Measurements from ENCODE around the gene CLEC4A.
"Not testable (repeated sequence)": the region's sequence is repeated elsewhere in the genome, so short reads cannot be mapped to it uniquely, and the experiment has no call there.

CLEC4A gene

GRCh38 chr12:8123124-8123912, at the start of gene CLEC4A:
TSS of gene CLEC4A (plus strand) at chr12:8123617. CDS start at chr12:8123879, 262 bp downstream.
- no peak for DNase-seq

- no peak for DNase-seq
Measured at GRCh38 chr12:8075935-8076334, 47.5 kb upstream of the CLEC4A start.

DNA sequence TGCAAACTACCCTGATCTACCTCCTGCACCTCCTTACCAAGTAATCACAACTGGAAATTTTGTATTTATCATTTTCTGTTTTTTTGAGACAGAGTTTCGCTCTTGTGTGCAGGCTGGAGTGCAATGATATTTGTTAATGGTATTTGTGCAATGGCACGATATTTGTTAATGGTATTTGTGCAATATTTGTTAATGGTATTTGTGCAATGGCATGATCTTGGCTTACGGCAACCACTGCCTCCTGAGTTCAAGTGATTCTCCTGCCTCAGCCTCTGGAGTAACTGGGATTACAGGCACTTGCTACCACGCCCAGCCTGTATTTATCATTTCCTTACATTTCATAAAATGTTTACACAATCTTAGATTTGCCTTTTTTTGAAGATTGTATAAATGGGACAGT, 47.1 kb upstream of the CLEC4A start:
- no peak for DNase-seq

- DNase-seq, result no peak
Measured at GRCh38 chr12:8077207-8077606, 46.2 kb upstream of the CLEC4A start.

GRCh38 chr12:8078398-8078797, 45.0 kb upstream of the CLEC4A start:
- peak; percentile 50 for DNase-seq

GRCh38 chr12:8078916-8079315, 44.5 kb upstream of the CLEC4A start:
- DNase-seq, result no peak

- no peak for DNase-seq
Measured at GRCh38 chr12:8080120-8080519, 43.3 kb upstream of the CLEC4A start.

DNA sequence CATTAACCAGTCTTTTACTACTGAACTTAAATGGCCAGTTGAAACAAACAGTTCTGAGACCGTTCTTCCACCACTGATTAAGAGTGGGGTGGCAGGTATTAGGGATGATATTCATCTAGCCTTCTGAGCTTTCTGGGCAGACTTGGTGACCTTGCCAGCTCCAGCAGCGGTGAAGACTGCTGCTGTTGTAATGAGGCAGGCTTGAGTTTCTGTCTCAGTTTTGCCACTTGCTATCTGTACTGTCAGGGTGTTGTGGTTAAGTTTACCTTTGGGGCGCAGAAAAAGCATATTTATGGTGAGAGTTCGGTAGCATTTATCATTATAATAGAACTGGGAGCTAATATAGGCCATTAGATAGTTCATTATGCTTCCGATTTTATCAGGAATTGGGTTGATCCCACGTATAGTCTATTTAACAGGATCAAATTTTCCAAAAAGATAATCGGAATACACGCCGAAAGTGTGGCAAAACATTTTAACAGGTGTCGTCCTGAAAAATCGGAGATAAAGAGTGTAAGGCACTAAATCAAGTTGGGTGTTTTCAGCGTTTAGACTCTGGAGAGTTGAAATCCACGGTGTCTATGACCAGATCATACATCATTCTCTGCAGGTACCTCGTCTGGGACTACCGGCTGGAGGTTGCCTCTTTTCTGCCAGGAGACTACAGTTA, 42.0 kb upstream of the CLEC4A start:
- no peak for DNase-seq

DNA sequence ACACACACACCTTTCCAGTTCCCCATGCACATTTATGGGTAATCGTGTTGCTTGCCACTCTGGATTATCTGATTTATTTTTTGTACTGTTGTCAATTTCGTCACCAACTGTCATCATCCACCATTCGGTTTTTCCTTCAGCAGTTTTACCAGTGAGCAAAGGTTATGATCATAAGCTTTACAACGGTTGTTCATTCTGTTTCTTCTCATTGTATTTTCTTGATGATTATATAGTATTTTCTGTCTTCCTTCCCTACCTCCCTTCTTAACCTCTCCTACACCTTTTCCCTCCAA, 40.7 kb upstream of the CLEC4A start:
- no peak for DNase-seq

DNA sequence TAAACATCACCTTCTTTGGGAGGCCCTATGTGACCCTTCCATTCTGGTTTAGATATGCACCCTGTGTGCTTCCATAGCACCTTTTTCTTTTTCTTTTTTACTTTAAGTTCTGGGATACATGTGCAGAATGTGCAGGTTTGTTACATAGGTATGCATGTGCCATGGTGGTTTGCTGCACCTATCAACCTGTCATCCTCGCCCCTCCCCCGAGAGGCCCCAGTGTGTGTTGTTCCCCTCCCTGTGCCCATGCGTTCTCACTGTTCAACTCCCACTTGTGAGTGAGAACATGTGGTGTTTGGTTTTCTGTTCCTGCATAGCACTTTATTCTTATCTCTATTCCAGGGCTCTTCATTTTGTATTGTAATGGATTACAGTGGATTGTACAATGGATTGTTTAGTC, 39.1 kb upstream of the CLEC4A start:
- DNase-seq, result not testable (repeated sequence)

DNA sequence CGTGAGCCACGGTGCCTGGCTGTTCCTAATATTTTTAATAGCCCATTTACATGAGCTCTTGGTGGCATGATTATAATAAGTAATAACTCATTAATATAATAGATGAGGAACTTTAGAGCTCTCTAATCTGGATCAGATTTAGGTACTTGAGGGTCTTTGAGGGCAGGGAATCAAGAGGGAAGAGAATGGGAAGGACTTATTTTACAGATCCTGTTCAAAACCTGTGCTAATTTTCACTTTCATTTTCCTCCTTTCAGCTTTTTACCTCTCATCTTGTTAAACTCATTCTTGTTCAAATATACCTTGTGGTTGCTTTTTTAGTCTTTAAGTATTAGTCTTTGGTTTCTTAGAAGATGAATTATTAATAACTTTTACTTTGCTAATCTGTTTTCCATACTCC, 35.8 kb upstream of the CLEC4A start:
- no peak for DNase-seq

- DNase-seq, result no peak
Measured at GRCh38 chr12:8088574-8088973, 34.8 kb upstream of the CLEC4A start.

DNA sequence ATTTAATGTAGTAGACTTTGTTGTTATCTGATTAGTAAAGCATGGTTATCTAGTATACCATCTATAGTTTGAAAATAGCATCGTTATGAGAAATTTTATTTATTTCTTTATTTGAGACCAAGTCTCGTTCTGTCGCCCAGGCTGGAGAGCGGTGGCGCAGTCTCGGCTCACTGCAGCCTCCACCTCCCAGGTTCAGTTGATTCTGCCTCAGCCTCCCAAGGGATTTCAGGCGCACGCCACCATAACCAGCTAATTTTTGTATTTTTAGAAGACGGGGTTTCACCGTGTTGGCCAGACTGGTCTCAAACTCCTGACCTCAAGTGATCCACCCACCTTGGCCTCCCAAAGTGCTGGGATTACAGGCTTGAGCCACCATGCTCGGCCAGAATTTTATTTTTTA, 34.1 kb upstream of the CLEC4A start:
- DNase-seq, result not testable (repeated sequence)

DNA sequence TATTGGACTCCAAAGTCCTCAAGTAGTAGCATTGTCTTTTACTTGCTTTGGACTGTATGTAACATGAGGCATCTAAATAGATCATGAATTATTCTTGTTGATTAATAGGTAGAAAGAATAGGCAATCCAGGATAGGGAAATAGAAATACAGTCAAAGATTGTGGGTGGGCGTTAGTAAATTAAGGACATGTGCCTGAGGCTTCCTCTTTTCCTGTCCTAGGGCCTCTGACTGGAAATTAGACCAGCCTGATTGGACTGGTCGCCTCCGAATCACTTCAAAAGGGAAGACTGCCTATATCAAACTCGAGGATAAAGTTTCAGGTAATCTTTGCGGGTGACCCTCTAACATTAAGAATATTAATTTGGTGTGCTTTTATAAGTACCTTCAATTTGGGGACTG, 33.7 kb upstream of the CLEC4A start:
- no peak for DNase-seq

DNA sequence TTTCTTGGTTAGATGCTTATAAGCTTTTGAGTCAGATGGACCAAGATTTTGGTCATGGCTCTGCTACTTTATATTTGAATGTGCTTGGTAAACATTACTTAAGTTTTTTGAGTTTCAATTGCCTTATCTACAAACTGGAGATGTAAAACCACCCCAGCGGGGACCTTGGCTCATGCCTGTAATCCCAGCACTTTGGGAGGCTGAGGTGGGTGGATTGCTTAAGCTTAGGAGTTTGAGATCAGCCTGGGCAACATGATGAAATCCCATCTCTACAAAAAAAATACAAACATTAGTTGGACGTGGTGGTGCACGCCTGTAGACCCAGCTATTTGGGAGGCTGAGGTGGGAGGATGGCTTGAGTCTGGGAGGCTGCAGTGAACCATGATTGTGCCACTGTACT, 30.1 kb upstream of the CLEC4A start:
- DNase-seq, result no peak

DNA sequence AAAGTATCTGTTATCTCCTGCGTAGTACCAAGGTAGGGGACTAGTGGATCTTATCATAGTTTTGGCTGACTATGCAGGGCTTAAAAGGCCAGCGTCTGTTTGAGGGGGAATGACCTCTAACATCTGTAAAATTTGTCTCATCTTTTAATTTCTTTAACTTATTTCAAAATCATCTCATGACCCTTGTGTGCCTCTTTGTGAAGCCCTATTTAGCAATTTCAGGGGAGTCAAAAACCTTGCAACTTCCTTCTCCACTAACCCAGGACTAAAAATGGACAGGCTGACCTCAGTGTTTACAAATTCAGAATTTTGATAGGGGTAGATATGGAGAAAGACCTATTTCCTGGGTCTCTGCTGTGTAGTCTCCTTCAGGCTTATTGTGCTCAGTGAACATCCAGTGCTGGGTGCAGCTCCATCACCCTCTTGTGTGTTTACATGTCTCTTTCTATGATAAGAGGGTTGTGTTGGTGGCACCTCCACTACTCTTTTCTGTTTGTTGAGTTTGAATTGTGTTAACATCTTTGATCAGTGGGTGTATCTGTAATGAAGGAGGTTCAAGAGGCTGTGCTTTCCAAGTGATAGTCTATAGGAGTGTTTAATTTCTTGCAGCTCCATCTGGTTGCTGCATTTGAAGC, 27.0 kb upstream of the CLEC4A start:
- DNase-seq, result no peak

GRCh38 chr12:8099235-8099634, 24.2 kb upstream of the CLEC4A start:
- DNase-seq, result no peak

DNA sequence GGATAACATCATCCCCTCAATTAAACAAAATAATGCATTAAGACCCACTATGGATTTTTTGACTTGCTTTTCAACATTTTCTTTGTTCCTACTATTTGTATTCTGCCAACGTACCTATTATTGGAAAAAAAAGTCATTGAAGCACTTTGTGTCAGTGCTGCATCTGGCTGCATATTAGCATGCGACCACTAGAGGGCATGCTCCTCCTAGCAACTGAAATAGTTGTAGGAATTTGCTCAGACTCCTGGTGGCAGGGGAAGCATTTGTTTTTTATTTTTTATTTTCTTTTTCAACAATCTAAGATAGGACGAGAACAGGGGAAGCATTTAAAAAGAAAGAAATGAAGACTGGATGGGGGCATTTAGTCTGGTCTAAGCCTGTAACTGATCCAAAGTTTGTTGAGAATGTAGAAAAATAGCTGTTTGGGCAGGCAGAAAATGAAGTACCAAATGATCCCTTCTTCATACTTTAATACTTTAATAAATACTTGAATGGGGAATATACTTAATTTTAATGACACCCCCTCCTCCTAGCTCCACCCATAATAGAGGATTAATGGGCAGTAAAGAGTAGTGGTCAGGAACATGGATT, 14.5 kb upstream of the CLEC4A start:
- DNase-seq, result peak; percentile 60

DNA sequence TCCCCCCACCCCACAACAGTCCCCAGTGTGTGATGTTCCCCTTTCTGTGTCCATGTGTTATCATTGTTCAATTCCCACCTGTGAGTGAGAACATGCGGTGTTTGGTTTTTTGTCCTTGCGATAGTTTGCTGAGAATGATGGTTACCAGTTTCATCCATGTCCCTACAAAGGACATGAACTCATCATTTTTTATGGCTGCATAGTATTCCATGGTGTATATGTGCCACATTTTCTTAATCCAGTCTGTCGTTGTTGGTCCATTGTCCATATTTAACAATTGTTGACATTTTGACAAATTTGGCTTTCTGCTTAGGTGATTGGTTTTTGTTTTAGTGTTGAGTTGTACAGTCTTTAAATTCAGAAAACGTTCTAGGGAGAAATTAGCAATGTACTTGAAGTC, 10.3 kb upstream of the CLEC4A start:
- DNase-seq, result not testable (repeated sequence)

- DNase-seq, result no peak
Measured at GRCh38 chr12:8120072-8120713, 3.2 kb upstream of the CLEC4A start.

- DNase-seq, result no peak
Measured at GRCh38 chr12:8127138-8127537, 3.7 kb downstream of the CLEC4A start.

- DNase-seq, result not testable (repeated sequence)
Measured at GRCh38 chr12:8133636-8134397, 10.4 kb downstream of the CLEC4A start.
